ENCODE results near the gene EFEMP2.

Gene EFEMP2

DNA sequence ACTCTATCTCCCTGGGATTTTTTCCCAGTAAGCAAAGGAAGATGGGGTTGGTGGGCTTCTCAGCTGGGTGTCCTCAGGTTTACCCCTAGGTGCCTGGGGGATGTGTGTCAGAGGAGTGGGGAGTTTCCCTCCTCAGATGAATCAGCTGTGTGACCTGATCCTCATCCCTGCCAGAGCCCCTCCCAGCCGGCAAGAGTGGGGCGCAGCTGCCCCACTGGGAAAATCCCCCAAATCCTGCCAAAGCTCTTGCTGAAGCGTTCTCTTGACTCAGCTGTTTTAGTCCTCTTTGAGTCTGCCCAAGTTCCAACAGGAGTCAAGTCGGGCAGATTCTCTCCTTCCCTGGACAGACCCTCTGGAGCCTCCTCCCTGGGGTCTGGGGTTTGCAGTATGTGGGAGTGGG lies 40.2 kb upstream of the EFEMP2 start:
- TF ChIP-seq, protein P1, sequence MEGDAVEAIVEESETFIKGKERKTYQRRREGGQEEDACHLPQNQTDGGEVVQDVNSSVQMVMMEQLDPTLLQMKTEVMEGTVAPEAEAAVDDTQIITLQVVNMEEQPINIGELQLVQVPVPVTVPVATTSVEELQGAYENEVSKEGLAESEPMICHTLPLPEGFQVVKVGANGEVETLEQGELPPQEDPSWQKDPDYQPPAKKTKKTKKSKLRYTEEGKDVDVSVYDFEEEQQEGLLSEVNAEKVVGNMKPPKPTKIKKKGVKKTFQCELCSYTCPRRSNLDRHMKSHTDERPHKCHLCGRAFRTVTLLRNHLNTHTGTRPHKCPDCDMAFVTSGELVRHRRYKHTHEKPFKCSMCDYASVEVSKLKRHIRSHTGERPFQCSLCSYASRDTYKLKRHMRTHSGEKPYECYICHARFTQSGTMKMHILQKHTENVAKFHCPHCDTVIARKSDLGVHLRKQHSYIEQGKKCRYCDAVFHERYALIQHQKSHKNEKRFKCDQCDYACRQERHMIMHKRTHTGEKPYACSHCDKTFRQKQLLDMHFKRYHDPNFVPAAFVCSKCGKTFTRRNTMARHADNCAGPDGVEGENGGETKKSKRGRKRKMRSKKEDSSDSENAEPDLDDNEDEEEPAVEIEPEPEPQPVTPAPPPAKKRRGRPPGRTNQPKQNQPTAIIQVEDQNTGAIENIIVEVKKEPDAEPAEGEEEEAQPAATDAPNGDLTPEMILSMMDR (conservative IDR thresholded peaks at IDR 0.05; ENCODE audit: low read length) = no peak
- peak; percentile 68 for DNase-seq (ENCODE audit: low read depth)
- no peak overlapping the region for H3K4me3 ChIP-seq (ENCODE audit: low read length)

DNA sequence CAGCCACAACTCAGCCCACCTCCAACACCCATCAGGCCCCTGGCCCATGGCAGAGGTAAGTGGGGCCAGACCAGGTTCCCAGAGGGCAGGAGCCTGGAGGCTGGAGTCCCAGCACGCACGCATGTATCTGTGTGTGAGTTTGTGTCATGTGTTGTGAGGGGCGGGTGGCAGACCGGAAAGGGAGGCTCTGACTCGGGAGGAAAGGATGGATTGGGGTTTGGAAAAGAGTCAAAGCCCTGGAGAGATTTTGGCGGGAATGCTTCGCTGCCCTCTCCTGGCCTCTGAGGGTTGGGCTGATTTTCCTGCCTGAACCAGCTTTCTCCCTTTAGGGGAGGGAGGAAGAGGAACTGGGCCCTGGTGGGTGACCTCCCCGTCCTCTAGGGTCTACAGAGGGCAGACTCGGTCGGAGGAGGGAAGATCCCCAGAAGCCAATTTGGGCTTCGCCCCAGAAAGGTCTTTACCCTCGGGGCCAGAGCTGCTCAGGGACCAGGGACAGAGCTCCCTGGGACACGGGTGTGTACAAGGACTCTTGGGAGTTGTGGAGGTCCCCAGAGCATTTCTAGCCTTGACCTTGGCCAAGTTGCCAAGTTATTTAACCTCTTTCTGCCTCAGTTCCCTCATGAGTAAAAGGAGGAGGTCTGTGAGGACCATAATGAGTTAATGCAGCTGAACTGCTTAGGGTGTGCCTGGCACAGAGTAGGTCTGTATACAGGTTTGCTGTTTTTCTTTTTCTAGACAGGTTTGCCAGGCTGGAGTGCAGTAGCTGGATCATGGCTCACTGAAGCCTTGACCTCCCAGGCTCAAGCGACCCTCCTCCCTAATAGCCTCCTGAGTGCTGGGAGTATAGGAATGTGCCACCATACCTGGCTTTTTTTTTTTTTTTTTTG lies 39.3 kb upstream of the EFEMP2 start:
- TF ChIP-seq, protein P1 (conservative IDR thresholded peaks at IDR 0.05; ENCODE audit: low read length) = peak; percentile 54
- no peak overlapping the region for H3K4me3 ChIP-seq (ENCODE audit: low read length)
- peak; percentile 89 for DNase-seq (ENCODE audit: low read depth)

DNA sequence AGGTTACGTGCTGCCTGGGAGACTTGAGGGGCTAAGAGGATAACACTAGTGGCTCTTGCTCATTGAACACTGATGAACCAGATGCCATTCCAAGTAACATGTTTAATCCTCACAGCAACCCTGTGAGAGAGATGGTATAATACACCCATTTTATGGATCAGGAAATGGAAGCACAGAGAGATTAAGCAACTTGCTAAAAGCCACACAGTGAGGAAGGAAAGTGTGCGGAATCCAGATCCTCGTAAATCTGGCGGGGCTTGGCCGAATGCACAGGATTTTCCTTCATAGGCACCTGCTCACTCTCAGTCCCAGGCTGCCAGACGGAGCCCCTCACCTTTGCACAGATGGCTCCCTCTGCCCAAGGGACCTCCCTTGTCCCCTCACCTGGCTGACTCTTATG lies 35.3 kb upstream of the EFEMP2 start:
- DNase-seq (ENCODE audit: low read depth) = no peak
- TF ChIP-seq, protein P1 (conservative IDR thresholded peaks at IDR 0.05; ENCODE audit: low read length) = no peak
- no peak overlapping the region for H3K4me3 ChIP-seq (ENCODE audit: low read length)

- no peak for DNase-seq (ENCODE audit: low read depth)
- TF ChIP-seq, protein P1 (conservative IDR thresholded peaks at IDR 0.05; ENCODE audit: low read length) = no peak
- H3K4me3 ChIP-seq (ENCODE audit: low read length) = no peak overlapping the region
These were observed 34.0 kb upstream of the EFEMP2 start for GRCh38 chr11:65906602-65907001.

DNA sequence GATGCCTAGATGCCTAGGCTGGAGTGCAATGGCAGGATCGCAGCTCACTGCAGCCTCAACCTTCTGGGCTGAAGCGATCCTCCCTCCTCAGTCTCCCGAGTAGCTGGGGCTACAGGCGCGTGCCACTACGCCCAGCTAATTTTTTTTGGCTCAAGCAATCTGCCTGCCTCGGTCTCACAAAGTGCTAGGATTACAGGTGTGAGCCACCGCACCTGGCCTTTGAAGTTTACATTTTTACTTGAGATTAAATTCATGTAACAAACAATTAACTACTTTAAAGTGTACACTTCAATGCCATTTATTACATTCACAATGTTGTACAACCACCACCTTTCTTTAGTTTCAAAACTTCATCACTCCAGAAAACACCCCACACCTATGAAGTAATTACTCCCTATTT lies 31.1 kb upstream of the EFEMP2 start:
- TF ChIP-seq, protein P1 (conservative IDR thresholded peaks at IDR 0.05; ENCODE audit: low read length) = no peak
- DNase-seq (ENCODE audit: low read depth) = no peak
- no peak overlapping the region for H3K4me3 ChIP-seq (ENCODE audit: low read length)

DNA sequence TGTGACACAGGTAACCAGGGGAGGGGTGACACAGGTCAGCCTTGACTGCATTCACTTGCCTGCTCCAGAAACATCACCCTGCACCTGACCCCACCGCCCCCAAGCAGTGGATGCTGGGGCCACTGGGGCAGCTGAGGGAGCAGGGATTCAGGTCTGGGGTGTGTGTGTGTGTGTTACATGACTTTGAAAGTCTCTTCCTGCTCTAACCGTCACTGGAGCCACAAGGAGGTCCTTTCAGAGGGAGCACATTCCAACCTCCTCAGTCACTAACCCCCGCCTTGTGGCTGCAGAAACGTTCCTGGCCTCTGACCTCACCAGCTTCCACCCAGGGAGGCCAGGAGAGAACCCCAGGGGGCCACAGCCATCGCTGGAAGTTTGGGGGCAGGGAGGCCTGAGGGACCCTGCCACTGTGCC lies 30.5 kb upstream of the EFEMP2 start:
- TF ChIP-seq, protein P1 (conservative IDR thresholded peaks at IDR 0.05; ENCODE audit: low read length) = no peak
- peak overlapping the region; percentile 12; the same call in 1 of the 2 replicates for H3K4me3 ChIP-seq (ENCODE audit: low read length)
- DNase-seq (ENCODE audit: low read depth) = peak; percentile 93

DNA sequence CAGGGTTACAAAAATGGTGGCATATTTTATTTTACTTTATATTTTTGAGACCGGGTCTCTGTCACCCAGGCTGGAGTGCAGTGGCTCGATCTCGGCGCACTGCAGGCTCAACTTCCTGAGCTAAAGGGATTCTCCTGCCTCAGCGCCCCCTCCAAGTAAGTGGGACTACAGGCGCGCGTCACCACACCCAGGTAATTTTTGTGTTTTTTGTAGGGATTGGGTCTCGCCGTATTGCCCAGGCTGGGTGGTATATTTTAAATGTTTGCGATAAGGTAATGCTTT lies 28.2 kb upstream of the EFEMP2 start:
- TF ChIP-seq, protein P1 (conservative IDR thresholded peaks at IDR 0.05; ENCODE audit: low read length) = no peak
- DNase-seq (ENCODE audit: low read depth) = no peak
- peak overlapping the region; percentile 43; the same call in 1 of the 2 replicates for H3K4me3 ChIP-seq (ENCODE audit: low read length)

All from AG10803 (cell line).